ENCODE results near the gene PTGS2. TPM values are rescaled to one million over a fixed set of nuclear protein-coding genes. Genes with fewer than 3 reads are reported as not detected.

PTGS2 gene
- total RNA-seq, 1 donor from 2014 or later = 1.1 TPM

Other genes with a start within 250 kb of the PTGS2 start
- not detected in 2 replicates for gene PDC, start 219.3 kb downstream of the PTGS2 start, total RNA-seq
- 0.28 and 0.44 TPM in 2 replicates for gene PLA2G4A, start 148.5 kb upstream of the PTGS2 start, total RNA-seq